Measurements from ENCODE around the gene CHST4.
"Not testable (repeated sequence)": the region's sequence is repeated elsewhere in the genome, so short reads cannot be mapped to it uniquely, and the experiment has no call there.

CHST4 gene

DNA sequence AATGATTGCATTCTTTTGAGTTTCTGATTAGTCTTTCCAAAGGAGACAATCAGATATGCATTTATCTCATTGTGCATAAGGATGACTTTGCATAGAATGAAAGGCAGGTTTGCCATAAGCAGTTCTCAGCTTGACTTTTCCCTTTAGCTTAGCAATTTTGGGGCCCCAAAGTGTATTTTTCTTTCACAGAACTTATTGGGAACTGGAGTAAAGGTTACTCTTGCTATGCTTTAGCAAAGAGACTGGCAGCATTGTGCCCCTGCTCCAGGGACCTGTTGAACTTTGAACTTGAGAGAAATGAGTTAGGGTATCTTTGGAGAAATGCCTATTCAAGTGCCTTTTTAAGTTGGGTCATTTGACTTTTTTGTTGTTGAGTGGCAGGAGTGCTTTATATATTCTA is 33.6 kb downstream of the CHST4 start:
- Histone ChIP-seq H3K4me1 (no peaks in the 10 kb centered on the region), H3K9me3 (no peaks in the 10 kb centered on the region), H3K4me3 (ENCODE audit: low read depth, low read length) (no peak overlapping the region), H3K36me3 (no peaks in the 10 kb centered on the region), H3K27me3 (peaks cover 7% of the 10 kb centered on the region; the same call in 1 of the 2 replicates)
- no peak for DNase-seq
- TF ChIP-seq, protein P1, sequence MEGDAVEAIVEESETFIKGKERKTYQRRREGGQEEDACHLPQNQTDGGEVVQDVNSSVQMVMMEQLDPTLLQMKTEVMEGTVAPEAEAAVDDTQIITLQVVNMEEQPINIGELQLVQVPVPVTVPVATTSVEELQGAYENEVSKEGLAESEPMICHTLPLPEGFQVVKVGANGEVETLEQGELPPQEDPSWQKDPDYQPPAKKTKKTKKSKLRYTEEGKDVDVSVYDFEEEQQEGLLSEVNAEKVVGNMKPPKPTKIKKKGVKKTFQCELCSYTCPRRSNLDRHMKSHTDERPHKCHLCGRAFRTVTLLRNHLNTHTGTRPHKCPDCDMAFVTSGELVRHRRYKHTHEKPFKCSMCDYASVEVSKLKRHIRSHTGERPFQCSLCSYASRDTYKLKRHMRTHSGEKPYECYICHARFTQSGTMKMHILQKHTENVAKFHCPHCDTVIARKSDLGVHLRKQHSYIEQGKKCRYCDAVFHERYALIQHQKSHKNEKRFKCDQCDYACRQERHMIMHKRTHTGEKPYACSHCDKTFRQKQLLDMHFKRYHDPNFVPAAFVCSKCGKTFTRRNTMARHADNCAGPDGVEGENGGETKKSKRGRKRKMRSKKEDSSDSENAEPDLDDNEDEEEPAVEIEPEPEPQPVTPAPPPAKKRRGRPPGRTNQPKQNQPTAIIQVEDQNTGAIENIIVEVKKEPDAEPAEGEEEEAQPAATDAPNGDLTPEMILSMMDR (IDR thresholded peaks at IDR 0.05; ENCODE audit: low read depth, low read length), result no peak

GRCh38 chr16:71561886-71562285 is 35.7 kb downstream of the CHST4 start:
- DNase-seq, result not testable (repeated sequence)

DNA sequence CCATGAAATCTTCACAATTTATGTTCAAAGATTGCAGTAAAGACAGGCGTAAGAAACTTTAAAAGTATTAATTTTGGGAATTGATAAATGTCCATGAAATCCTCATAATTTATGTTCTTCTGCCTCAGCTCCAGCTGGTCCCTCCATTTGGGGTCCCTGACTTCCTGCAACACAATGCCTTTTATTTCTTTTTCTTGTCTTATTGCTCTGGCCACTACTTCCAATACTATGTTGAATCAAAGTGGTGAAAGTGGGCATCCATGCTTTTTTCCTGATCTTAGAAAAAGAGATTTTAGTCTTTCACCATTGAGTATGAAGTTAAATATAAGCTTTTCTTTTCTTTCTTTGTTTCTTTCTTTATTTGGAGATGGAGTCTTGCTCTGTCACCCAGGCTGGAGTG is 36.3 kb downstream of the CHST4 start:
- TF ChIP-seq, protein P1 (IDR thresholded peaks at IDR 0.05; ENCODE audit: low read depth, low read length), result no peak
- no peaks in the 10 kb centered on the region for H3K9me3 ChIP-seq
- H3K27me3 ChIP-seq, result peaks cover 3% of the 10 kb centered on the region; the same call in 1 of the 2 replicates
- no peaks in the 10 kb centered on the region for H3K36me3 ChIP-seq
- H3K4me3 ChIP-seq (ENCODE audit: low read depth, low read length), result no peak overlapping the region
- no peak for DNase-seq
- H3K4me1 ChIP-seq, result no peaks in the 10 kb centered on the region

More at GRCh38 chr16:71561886-71562285, 35.7 kb downstream of the CHST4 start:
- H3K4me1 ChIP-seq; H3K36me3 ChIP-seq; H3K4me3 ChIP-seq (ENCODE audit: low read depth, low read length); H3K27me3 ChIP-seq; H3K9me3 ChIP-seq: not testable (repeated sequence)

- Histone ChIP-seq H3K4me1 (no peaks in the 10 kb centered on the region), H3K27me3 (peaks cover 3% of the 10 kb centered on the region), H3K9me3 (no peaks in the 10 kb centered on the region), H3K4me3 (ENCODE audit: low read depth, low read length) (peak overlapping the region; percentile 66), H3K36me3 (no peaks in the 10 kb centered on the region)
- TF ChIP-seq, protein P1 (IDR thresholded peaks at IDR 0.05; ENCODE audit: low read depth, low read length), result no peak
- DNase-seq, result no peak
Measured at GRCh38 chr16:71564335-71564967, 38.2 kb downstream of the CHST4 start.

- TF ChIP-seq, protein P1 (IDR thresholded peaks at IDR 0.05; ENCODE audit: low read depth, low read length), result no peak
- no peaks in the 10 kb centered on the region for H3K9me3 ChIP-seq
- no peaks in the 10 kb centered on the region for H3K4me1 ChIP-seq
- H3K4me3 ChIP-seq (ENCODE audit: low read depth, low read length), result peak overlapping the region; percentile 66
- H3K36me3 ChIP-seq, result no peaks in the 10 kb centered on the region
- H3K27me3 ChIP-seq, result peaks cover 16% of the 10 kb centered on the region
- DNase-seq, result no peak
Measured at GRCh38 chr16:71565812-71566700, 39.8 kb downstream of the CHST4 start.

- DNase-seq, result no peak
- Histone ChIP-seq H3K4me3 (ENCODE audit: low read depth, low read length) (no peak overlapping the region), H3K36me3 (no peaks in the 10 kb centered on the region), H3K4me1 (no peaks in the 10 kb centered on the region), H3K27me3 (peaks cover 23% of the 10 kb centered on the region), H3K9me3 (no peaks in the 10 kb centered on the region)
- TF ChIP-seq, protein P1 (IDR thresholded peaks at IDR 0.05; ENCODE audit: low read depth, low read length), result no peak
Measured at GRCh38 chr16:71567931-71568330, 41.7 kb downstream of the CHST4 start.

All from BE2C (cell line).